GF-D8 (cell line): ENCODE measurements around the gene ZDHHC20.
A peak's percentile ranks its signal among the peaks of the same experiment; 100 is the strongest.

Source experiments
- DNase-seq: peaks from one replicate; lab custom pipeline; 2025; lab: John Stamatoyannopoulos, UW

ZDHHC20 gene, protein sequence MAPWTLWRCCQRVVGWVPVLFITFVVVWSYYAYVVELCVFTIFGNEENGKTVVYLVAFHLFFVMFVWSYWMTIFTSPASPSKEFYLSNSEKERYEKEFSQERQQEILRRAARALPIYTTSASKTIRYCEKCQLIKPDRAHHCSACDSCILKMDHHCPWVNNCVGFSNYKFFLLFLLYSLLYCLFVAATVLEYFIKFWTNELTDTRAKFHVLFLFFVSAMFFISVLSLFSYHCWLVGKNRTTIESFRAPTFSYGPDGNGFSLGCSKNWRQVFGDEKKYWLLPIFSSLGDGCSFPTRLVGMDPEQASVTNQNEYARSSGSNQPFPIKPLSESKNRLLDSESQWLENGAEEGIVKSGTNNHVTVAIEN

DNA sequence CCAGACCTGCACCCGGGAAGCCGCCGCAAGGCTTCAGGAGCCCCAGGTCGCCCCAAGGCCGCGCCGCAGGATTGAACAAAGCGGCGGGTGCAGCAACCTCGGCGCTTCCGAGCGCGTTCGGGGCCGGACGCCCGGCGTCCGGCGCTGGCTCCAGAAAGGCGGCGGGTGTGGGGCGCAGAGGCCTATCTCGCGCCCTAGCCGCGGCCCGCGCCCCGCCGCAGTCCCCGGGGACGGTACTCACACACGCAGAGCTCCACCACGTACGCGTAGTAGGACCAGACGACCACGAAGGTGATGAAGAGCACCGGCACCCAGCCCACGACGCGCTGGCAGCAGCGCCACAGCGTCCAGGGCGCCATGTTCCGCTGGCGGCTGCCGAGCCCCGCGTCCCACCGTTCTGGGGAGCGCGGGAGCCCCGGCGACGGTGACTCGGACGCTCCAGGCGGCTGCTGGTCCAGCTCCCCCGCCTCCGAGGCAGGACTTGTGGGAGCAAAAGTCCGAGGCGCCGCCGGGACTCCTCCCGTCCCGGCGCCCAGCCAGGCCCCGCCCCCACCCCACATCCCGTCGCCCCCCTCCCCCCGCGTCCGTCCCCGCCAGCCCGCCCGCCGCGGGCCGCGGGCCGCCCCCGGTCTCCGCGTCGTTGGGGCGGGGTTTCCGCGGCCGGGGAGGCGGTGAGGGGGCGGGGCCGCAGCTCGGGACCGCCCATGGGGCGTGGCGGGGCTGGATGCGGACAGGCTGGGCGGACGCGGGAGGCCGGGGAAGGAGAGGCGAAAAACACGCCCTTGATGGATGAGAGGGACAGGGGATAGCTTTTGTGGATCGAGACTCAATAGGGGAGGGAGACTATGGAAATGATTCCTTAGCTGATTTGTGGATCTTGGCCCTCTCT, at the start of gene ZDHHC20:
Gene ZDHHC20, minus strand, starts transcription at position 491 of the 889 bp plus-strand sequence. Its CDS starts 132 bp downstream, at position 359.
- DNase-seq: peak; percentile 58

DNA sequence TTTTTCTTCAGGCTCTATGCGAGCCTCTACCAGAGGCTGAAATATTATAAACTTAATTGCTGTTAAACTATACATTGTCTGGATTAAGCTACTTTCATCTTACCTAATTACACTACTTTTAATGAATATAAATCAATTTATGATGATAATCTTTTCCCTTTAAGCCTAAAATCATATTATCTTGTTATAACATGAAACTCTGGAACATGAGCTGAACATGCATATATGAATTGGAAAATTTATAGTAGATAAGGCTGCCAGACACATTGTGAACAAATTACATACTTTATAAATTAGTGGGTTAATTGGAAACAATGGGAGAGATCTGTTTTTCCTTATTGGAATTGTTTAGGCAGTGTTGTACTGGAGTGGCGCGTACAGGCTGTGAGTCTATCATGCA, 45.3 kb upstream of the ZDHHC20 start:
- no peak for DNase-seq

DNA sequence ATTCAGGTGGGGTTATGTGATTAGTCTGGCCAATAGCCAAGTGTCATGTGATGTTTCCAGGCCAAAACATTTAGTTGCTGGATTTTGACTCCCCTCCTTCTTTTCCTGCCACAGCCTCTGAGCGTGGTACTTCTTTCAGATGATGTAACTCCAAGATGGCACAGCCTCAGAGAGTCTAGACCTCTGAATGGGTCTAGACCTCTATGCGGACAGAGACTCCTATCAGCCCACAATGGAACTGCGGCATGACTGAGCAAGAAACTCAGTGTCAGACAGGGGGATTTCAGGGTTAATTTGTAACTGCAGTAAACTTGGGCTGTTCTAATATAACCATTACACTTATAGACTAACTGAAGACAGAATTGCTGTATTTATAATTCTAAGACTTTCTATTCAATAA, 42.6 kb upstream of the ZDHHC20 start:
- DNase-seq: no peak

DNA sequence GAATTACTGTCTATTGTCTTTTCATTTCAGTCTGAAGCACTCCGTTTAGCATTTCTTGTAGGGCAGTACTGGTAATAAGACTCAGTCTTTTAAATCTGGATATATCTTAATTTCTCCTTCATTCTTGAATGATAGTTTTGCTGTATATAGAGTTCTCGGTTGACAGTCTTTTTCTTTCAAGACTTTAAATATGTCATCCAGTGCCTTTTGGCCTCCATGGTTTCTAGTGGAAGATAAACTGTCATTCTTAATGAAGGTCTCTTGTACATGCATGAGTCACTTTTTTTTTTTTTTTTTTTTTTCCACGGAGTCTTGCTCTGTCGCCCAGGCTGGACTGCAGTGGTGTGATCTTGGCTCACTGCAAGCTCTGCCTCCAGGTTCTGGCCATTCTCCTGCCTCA, 27.2 kb upstream of the ZDHHC20 start:
- DNase-seq: no peak

DNA sequence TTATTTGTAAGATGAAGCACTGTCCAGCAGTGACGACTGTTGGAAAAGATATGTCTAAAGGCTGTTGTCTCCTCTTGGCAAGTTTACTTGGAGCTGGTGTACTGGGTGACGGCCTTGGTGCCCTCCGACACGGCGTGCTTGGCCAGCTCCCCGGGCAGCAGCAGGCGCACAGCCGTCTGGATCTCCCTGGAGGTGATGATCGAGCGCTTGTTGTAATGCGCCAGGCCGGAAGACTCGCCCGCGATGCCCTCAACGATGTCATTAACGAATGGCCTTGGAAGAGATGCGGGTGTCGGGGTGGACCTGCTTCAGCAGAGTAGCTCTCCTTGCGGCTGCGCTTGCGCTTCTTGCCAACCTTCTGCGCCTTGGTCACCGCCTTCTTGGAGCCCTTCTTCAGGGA, 24.6 kb upstream of the ZDHHC20 start:
- DNase-seq: no peak

DNA sequence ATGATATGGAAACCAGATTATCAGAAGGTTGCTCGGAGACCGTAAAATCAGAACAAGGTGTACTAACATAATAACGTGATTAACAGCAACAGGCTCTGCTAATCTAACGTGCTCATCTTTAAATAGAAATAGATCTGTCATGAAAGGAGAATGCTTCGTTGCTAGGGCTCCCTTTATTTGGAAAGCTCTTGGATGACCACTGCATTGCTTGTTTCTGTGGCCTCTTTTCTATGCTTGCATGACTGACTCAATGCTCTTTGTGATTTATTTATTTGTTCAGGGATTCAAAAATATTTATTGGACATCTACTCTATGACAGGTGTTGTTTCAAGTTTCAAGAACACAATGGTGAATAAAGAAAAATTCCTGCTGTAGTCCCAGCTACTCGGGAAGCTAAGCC, 22.3 kb upstream of the ZDHHC20 start:
- no peak for DNase-seq

DNA sequence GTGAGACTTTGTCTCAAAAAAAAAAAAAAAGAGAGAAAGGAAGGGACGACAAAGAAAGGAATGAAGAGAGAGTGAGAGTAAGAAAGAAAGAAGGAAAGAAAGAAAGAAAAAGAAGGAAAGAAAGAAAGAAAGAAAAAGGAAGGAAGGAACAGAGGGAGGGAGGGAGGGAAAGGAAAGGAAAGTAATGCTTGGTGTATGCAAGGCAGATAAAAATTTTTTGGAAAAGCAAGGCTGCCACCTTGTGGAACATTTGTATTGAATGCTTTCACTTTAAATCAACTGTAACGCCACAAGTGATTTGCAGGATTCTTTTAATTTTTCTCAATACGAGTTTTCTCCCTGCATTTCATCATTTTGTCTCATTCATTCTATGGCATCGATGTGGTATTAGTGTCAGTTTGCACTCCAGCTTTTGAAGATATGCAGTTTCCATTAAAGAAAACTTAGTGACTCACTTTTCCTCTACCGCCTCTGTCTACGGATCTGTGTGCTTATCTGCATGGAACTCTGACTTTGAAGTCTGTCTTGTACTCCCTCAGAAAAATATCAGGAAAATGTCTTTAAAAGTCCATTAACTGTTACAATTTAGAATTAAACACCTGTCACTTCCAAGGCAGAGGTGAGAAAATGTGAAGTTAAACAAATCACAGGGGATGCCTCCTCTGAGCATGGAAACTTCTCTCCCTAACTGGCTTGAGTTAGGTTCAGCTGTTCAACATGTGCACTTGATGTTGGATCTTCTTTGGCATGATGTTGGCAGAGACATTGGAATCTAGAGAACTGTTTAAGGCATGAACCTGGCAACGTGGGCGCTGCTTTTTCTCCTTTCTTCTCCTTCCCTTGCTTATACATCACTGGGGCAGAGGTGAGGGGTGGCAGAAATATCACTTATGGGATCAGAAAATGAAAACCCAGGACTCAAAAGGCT, 20.0 kb upstream of the ZDHHC20 start:
- peak; percentile 59 for DNase-seq

DNA sequence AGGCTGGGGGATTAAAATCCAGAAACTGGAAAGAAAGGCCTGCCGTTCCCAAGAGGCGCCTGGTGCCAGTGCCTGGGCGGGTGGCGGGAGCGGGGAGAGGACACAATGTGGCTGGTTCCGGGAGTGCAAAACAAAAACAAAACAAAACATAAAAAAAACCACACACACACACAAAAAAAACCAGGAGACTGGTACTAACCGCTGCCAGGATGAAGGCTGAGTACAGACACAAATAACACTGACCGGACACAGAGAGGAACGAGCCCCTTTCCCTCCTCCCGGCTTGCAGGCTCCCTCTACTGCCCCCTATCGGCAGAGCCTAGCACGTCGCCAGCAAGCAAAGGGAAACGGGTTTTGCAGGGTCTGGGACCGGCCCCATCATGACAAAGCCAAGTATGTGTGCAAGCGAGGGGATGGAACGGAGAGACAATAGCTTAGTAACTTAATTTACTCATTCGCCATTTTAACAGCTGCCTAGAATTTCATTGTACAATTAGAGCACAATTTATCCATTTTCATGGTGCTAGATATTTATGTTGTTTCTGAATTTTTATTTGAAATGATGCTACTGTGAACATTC, 17.9 kb upstream of the ZDHHC20 start:
- peak; percentile 77 for DNase-seq

DNA sequence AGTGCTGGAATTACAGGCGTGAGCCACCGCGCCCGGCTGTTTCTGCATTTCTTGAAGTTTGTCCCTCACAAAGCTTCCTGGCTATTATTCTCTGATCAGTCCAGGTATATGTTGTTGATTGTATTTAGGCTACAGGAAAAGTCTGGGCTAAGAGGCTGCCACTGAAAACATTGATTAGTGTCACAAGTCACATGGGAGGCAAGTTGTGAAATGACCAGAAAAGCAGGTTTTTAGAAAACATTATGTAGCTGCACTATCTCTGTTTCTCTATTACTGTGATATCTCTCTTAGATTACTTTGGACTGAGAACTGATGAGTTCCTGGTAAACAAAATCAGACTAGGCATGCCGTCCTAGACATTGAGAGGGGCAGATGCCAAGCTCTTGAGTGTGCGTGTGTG, 16.0 kb upstream of the ZDHHC20 start:
- no peak for DNase-seq

DNA sequence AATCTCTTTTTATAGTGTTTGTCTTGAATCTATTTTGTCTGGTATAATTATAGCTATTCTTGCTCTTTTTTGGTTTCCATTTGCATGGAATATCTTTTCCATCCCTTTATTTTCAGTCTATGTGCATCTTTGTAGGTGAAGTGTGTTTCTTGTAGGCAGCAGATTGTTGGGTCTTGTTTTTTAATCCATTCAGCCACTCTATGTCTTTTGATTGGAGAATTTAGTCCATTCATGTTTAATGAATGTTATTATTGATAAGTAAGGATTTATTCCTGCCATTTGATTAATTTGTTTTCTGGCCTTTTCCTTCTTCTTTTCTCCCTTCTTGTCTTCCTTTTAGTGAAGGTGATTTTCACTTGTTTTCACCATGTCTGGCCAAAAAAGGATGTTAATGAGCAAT, 11.7 kb upstream of the ZDHHC20 start:
- DNase-seq: no peak

DNA sequence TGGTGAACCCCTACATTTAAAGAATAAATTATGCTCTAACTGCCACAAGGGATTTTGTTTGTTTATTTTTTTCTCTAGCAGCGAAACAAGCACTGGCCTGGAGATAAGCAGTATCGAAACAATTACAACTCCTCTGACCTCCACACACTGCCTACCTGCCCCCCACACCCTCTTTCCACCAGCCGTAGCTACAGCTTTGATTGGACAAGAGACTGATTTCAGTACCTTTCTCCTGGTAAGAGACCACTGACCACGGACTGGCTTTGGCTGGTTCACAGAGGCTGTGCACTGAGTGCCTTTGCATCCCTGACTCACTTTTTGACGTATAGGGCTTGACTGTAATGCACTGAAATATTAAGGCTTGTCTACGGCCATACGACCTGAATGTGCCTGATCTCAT, 7.4 kb upstream of the ZDHHC20 start:
- DNase-seq: no peak

DNA sequence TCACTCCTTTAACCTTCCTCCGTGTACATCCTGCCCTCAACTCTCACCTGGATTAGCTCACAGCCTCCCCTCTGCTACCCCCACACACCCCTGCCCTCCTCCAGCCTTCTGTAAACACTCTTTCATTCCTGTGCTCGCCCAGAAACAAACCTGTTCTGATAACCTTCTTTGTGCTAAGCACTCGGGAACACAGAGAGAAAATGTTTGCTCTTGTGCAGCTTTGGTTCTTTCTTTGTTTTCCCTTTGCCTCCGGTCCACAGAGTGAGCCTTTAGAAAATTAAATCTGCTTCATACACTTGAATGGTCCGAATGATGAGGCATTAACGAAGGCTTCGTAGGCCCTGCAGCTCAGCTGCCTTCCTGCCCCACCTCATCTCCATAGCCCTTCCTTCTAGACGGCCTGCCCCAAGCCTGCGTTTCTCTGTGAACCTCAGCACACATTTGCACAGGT, 6.6 kb upstream of the ZDHHC20 start:
- no peak for DNase-seq

DNA sequence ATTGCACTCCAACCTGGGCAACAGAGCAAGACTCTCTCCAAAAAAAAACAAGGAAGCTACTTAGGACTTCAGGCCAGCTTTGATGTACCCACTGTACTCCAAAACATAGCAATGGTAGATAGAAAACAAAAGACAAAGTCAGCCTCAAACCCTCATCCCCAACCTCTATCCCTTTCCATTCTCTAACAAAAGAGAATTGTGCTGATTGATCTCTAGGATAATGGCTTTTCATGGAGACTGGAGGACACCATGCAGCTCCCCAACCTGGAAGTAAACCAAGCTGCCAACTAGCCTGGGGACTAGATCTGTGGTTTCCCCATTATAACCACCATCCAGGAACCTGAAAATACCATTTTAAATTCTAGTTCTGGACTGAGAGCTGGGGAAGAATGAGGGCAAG, 4.3 kb upstream of the ZDHHC20 start:
- no peak for DNase-seq

DNA sequence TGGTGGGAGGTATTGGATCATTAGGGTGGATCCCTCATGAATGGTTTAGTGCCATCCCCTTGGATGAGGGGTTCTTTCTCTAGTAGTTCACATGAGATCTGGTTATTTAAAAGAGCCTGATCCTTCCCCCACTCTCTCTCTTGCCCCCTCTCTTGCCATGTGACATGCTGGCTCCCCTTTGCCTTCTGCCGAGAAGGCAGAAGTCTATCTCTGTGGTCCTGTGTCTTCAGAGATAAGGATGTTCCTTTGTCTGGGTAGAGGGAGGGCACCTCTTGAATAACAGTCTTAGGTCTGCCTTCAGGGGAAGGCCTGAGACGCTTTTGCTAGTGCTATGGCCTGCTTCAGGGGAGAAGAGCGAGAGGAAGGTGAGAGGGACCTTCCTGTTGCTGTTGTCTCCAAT, 2.0 kb upstream of the ZDHHC20 start:
- no peak for DNase-seq

DNA sequence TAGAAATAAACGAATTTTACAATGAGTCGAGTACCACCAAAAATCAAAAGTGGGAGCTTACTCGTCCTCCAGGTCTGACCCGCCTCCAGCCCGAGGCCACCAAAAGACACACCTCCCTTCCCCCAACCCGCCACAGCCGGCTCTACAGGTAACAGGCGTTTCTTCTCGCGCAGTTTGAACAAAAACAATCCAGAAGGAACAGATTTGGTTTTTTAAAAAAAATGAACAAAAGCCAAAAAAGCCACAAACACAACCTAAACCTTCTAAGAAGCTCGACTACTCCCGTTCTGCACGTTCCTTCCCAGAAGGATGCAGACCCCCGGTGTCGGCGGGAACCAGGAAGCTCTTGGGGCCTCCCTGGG, 671 bp downstream of the ZDHHC20 start:
- DNase-seq: no peak

DNA sequence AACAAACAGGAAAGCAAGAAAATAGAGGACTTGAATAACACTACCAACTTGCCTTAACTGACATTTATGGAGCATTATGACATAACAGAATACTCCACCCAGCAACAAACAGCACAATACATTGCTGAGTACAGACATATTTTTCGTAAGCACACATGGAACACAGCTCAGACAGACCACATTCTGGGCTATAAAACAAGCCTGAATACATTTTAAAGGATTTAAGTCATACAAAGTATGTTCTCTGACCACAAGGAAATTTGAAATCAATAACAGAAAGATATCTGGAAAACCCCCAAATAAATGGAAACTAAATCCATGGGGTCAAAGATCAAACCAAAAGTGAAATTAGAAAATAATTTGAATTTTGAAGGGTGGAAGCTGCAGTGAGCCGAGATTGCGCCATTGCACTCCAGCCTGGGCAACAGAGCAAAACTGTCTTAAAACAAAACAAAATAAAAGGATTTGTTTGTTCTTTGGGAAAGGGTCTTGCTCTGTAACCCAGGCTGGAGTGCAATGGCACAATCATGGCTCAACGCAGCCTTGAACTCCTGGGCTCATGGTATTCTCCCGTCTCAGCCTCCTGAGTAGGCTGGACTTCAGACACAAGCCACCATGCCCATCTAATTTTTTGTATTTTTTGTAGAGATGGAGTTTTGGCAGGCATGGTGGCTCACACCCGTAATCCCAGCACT, 5.6 kb downstream of the ZDHHC20 start:
- no peak for DNase-seq

DNA sequence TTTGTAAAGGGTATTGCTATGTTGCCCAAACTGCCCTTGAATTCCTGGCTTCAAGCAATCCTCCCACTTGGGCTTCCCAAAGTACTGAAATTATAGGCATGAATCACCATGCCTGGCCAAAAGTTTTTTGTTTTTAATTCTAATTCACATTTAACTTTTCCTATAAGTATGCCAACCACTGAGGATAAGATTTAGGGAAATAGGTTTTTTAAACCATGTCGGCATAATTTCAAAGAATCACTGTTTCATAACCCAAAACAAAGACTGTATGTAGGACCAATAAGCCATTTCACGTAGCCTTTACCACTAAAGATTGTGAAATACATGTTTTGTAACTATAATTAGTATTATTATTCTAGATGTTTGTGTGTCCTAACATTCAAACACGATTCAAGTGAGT, 8.2 kb downstream of the ZDHHC20 start:
- DNase-seq: no peak

DNA sequence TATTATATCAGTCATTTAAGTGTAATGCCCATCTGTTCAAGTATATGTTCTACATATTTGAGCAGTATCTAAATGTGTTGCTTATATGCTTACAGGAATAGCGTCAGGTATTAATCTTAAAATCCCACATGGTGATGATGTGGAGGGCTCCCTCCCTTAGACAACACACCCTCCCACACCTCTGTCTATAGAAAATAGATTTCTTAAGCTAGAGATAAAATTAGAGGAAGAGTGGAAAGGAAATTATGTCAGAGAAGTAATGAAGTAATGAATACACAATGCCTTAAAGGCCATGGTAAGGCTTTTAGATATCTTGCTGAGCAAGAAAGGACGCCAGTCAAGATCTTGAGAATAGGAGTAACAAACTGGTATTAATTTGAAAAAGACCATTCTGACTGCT, 12.4 kb downstream of the ZDHHC20 start:
- no peak for DNase-seq

DNA sequence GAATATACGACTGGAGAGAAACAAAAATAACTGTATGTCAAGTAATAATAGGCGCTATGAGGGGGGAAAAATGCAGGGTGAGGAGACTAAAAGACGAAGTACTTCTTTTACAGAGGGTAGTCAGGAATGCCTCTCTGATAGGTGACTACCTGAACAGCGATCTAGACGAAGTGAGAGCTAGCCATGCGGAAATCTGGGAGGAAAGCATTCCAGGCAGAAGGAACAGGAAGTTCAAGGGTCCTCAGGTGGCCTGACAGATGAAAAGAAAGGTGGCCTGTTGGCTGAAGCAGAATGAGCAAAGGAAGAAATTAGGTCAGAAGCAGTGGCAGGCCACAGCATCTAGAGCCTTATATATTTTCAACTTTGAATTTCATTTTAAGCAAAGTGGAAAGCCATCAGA, 13.3 kb downstream of the ZDHHC20 start:
- no peak for DNase-seq

DNA sequence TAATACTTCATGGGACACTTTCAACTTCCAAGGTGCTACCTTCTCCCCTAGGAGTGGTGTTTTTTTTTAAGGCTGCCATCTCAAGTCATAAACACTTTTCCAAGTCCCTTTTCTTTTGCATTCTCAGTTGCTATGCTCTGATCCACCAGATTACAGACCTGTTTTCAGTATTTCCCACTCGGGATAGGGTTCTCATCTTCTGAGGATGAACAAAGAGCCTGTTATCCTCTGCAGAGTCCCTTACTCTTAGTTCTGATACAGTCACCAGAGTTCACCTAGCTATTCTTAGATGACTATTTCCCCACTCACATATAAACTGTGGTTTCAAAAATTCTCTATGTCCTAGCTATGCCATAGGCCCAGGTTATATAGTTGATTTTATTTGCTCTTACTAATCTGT, 15.9 kb downstream of the ZDHHC20 start:
- no peak for DNase-seq

DNA sequence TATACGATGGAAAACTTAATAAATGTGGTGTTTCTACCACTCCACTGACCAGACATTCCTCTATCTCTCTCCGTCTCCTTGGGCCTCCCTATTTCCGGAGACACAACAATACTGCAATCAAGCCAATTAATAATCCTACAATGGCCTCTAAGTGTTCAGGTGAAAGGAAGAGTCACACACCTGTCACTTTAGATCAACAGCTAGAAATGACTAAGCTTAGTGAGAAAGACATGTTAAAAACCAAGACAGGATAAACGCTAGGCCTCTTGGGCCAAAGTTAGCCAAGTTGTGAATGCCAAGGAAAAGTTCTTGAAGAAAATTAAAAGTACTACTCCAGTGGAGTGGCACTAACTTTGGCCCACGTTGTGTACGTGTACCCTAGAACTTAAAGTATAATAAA, 22.5 kb downstream of the ZDHHC20 start:
- DNase-seq: no peak
